Coronary artery (tissue), 2 donors: ENCODE data around the gene RPS24.

ENCODE experiments used
- DNase-seq: peaks from one replicate; pipeline ENCODE4 v3.0.0-alpha.2; 2017; ENCODE audit warnings: low spot score
- H3K27ac ChIP-seq, 2 donors: fragments of 200-600 bp; sonication (generic); one replicate each; pipeline ENCODE4 v1.5.1; 2016 to 2019
- H3K4me3 ChIP-seq: fragments of 200-600 bp; sonication (generic); 2 replicates; pipeline ENCODE4 v1.5.1; 2016; ENCODE audit warnings: mild to moderate bottlenecking, moderate library complexity
- TF ChIP-seq, protein P1 (sequence below): fragments of 200-600 bp; sonication (generic); IDR thresholded peaks from one replicate; pipeline ENCODE4 v1.5.1; 2019; ENCODE audit warnings: antibody characterized with exemption

RPS24 gene

DNA sequence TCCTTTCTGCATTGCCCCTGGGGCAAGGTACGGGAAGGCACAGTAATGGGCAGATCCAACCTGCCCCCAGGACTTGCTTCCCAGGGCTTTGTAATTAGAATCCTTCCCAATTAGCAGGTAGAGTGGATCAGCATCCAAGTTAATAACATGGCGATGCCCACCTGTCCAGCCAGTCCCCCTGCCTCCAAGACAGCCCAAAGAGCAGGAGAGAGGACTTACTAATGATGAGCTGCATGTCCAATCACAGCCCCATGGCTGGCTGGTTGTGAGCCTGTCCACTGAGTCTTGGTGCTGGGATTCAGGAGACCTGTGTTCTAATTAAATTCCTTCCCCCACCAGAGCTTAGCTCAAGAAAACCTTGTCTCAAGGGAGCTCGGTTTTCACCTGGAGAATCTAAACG, 49.0 kb downstream of the RPS24 start:
- Histone ChIP-seq H3K4me3 (no peak overlapping the region), H3K27ac (no peak overlapping the region)
- TF ChIP-seq, protein P1, sequence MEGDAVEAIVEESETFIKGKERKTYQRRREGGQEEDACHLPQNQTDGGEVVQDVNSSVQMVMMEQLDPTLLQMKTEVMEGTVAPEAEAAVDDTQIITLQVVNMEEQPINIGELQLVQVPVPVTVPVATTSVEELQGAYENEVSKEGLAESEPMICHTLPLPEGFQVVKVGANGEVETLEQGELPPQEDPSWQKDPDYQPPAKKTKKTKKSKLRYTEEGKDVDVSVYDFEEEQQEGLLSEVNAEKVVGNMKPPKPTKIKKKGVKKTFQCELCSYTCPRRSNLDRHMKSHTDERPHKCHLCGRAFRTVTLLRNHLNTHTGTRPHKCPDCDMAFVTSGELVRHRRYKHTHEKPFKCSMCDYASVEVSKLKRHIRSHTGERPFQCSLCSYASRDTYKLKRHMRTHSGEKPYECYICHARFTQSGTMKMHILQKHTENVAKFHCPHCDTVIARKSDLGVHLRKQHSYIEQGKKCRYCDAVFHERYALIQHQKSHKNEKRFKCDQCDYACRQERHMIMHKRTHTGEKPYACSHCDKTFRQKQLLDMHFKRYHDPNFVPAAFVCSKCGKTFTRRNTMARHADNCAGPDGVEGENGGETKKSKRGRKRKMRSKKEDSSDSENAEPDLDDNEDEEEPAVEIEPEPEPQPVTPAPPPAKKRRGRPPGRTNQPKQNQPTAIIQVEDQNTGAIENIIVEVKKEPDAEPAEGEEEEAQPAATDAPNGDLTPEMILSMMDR, result no peak
- DNase-seq, result no peak
